ENCODE measurements around the gene B4GALT5. TPM values are rescaled to one million over a fixed set of nuclear protein-coding genes. Genes with fewer than 3 reads are reported as not detected.

B4GALT5 gene
- total and polyA plus RNA-seq, 3 donors from 2014 or later: 56.9 to 69.7 (median 63.4) TPM

- Histone ChIP-seq H3K9me3 (no peaks in the 10 kb centered on the region), H3K4me3 (no peak overlapping the region), H3K27ac (no peak overlapping the region), H3K36me3 (ENCODE audit: low read depth, missing control alignments) (no peaks in the 10 kb centered on the region), H3K4me1 (peaks cover 35% of the 10 kb centered on the region), H3K27me3 (no peaks in the 10 kb centered on the region)
- DNase-seq: no peak
- TF ChIP-seq POLR2A (IDR thresholded peaks at IDR 0.05): no peak
- no peak for TF ChIP-seq CTCF (IDR thresholded peaks at IDR 0.05)
- intact Hi-C loops (cut with DNase I; ENCODE audit: low total_unique reads): no loop called here
- 69 to 75% methylated on average over 5 of the region's 5 CpGs for WGBS, 2 donors
Observed at GRCh38 chr20:49752201-49752903, 38.7 kb upstream of the B4GALT5 start.

GRCh38 chr20:49751397-49751736 is 37.7 kb upstream of the B4GALT5 start:
- no peak overlapping the region for H3K27ac ChIP-seq
- TF ChIP-seq POLR2A (IDR thresholded peaks at IDR 0.05): no peak
- no peak for TF ChIP-seq CTCF (IDR thresholded peaks at IDR 0.05)
- peaks cover 32% of the 10 kb centered on the region for H3K4me1 ChIP-seq
- intact Hi-C loops (cut with DNase I; ENCODE audit: low total_unique reads): no loop called here
- H3K9me3 ChIP-seq: no peaks in the 10 kb centered on the region
- no peak overlapping the region for H3K4me3 ChIP-seq
- WGBS, 2 donors: 34 to 44% methylated on average over 3 of the region's 3 CpGs
- H3K36me3 ChIP-seq (ENCODE audit: low read depth, missing control alignments): no peaks in the 10 kb centered on the region
- DNase-seq: no peak
- H3K27me3 ChIP-seq: no peaks in the 10 kb centered on the region

DNA sequence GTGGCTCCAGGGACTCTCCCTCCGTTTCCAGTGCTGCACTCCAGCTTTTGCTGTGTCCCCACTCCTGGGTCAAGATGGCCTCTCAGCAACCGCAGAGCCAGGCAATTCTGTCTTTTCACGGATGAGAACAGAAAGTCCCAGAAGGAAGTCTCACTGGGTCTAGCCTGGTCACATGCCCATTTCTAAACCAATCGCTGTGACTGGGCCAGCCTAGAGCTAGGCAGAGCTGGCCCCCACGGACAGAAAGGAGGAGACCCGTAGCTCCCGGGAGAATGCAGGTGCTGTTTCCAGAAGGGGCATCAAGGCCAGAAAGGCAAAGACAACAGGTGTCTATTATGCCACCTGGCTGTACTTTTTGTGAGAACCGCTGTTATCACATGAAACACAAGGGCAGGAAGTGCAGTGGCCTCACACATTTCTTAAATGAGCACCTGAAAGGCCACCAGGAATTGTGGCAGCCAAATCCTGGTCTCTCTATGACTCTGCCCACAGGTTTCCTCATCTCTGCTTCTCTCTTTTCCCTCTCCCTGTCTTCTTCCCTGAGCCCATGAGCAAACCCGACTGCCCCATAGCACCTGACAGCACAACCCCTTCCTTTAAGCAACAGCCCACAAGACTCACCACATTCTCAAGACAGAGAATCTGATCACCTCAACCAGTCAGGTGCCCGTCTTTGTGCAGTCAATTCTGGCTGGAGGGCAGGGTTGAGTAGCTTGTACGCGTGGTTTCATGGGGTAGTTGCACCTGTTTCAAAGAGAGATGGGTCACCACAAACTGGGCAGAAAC is 37.1 kb upstream of the B4GALT5 start:
- intact Hi-C loops (cut with DNase I; ENCODE audit: low total_unique reads): no loop called here
- DNase-seq: peak; percentile 46
- Histone ChIP-seq H3K27me3 (no peaks in the 10 kb centered on the region), H3K4me3 (no peak overlapping the region), H3K27ac (peak overlapping the region in 1 of 2 donors; percentile 10), H3K4me1 (peaks cover 28% of the 10 kb centered on the region), H3K9me3 (no peaks in the 10 kb centered on the region), H3K36me3 (ENCODE audit: low read depth, missing control alignments) (no peaks in the 10 kb centered on the region)
- TF ChIP-seq POLR2A (IDR thresholded peaks at IDR 0.05) (no peak), CTCF (IDR thresholded peaks at IDR 0.05) (no peak)
- WGBS, 2 donors: 50 to 60% methylated on average over 11 to 12 of the region's 12 CpGs

DNA sequence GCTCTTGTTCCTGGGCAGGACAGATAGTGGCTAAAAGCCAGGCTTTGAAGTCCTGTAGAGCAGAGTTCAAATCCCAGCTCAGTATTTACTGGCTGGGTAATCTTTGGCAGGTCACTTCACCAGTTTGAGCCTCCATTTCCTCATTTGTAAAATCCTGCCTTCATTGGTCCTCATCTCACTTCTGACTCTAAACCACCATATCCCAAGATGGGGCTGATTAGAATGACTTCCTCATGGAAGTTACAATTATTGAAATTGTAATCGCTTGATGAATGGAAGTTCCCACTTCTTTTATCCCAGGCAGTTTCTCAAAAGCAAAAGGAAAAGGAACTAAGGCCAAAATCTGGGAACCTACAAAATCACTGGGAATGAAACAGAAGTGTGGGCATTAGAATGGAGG is 35.9 kb upstream of the B4GALT5 start:
- 76 to 88% methylated on average over 1 of the region's 1 CpG for WGBS, 2 donors
- Histone ChIP-seq H3K27ac (no peak overlapping the region), H3K36me3 (ENCODE audit: low read depth, missing control alignments) (no peaks in the 10 kb centered on the region), H3K4me1 (peaks cover 28% of the 10 kb centered on the region), H3K27me3 (no peaks in the 10 kb centered on the region), H3K4me3 (no peak overlapping the region), H3K9me3 (no peaks in the 10 kb centered on the region)
- TF ChIP-seq POLR2A (IDR thresholded peaks at IDR 0.05) (no peak), CTCF (IDR thresholded peaks at IDR 0.05) (no peak)
- no peak for DNase-seq
- intact Hi-C loops (cut with DNase I; ENCODE audit: low total_unique reads): no loop called here
